Endothelial cell of umbilical vein (primary cell): ENCODE results near the gene USH1G. TPM values are rescaled to one million over a fixed set of nuclear protein-coding genes. Genes with fewer than 3 reads are reported as not detected.

Source experiments
- BruUV-seq: library from RNA; stranded (reverse); fragments of 400-500 nt; replicated peaks from 2 replicates; lab custom pipeline; 2021; lab: Mats Ljungman, UMichigan
- CTCF ChIA-PET: fragments of 300-600, 350-600 bp; sonication (Branson Sonifier 250); formaldehyde crosslinking; loops from one replicate; lab custom pipeline; 2021; ENCODE audit warnings: antibody characterized with exemption, inconsistent platforms; lab: Charles Lee
- POLR2A ChIA-PET: fragments of 300-600, 350-600 bp; sonication (Branson Sonifier 250); formaldehyde crosslinking; loops from one replicate; lab custom pipeline; 2021; ENCODE audit warnings: antibody characterized with exemption, inconsistent platforms; lab: Charles Lee
- DNase-seq: peaks from one replicate; pipeline ENCODE4 v3.0.0-alpha.2; 2011; ENCODE audit warnings: low read depth, low spot score
- FAIRE-seq: peaks from 2 replicates; lab custom pipeline; 2011; peaks lifted over from hg19 to GRCh38; lab: Jason Lieb, UNC
- H2AFZ ChIP-seq: 2 replicates; pipeline ENCODE4 v1.6.0; 2012; ENCODE audit warnings: low read depth, low read length, control low read depth, inconsistent platforms
- H3K27ac ChIP-seq: 2 replicates; pipeline ENCODE4 v1.5.1; 2011; ENCODE audit warnings: low read depth, mild to moderate bottlenecking, control low read depth, low read length, moderate library complexity; ENCODE audit not compliant: insufficient read depth
- H3K27me3 ChIP-seq, 2 experiments: 2 replicates each; pipeline versions ENCODE4 v1.6.0 to v1.6.1; 2011; ENCODE audit warnings: low read length in 2 of 2, mixed read lengths in 1 of 2; ENCODE audit not compliant: control insufficient read depth in 2 of 2, insufficient read depth in 2 of 2
- H3K36me3 ChIP-seq, 2 experiments: 2 replicates in 1 of 2; 3 replicates in 1 of 2; pipeline ENCODE4 v1.5.1; 2011; ENCODE audit warnings: low read length in 2 of 2, mild to moderate bottlenecking in 1 of 2, moderate library complexity in 1 of 2; ENCODE audit not compliant: control insufficient read depth in 2 of 2, insufficient read depth in 2 of 2; ENCODE audit errors: extremely low read depth in 1 of 2
- H3K4me1 ChIP-seq: 3 replicates; pipeline ENCODE4 v1.5.1; 2011; ENCODE audit warnings: mild to moderate bottlenecking, low read length; ENCODE audit not compliant: control insufficient read depth, insufficient read depth; ENCODE audit errors: extremely low read depth
- H3K4me2 ChIP-seq: 2 replicates; pipeline ENCODE4 v1.6.1; 2011; ENCODE audit warnings: low read length, control low read depth, mixed read lengths; ENCODE audit not compliant: insufficient read depth
- H3K4me3 ChIP-seq, 3 experiments: fragments of 200-600 bp in 1 of 3; sonication (generic), shearing (Covaris generic) in 1 of 3; replicated peaks in 1 of 3; 2 replicates each; pipeline ENCODE4 v1.5.1; 2011 to 2016; ENCODE audit warnings: control low read depth in 3 of 3, low read length in 3 of 3, mild to moderate bottlenecking in 2 of 3, inconsistent platforms in 1 of 3, low read depth in 1 of 3, moderate library complexity in 1 of 3; ENCODE audit not compliant: insufficient read depth in 1 of 3
- H3K79me2 ChIP-seq: 2 replicates; pipeline ENCODE4 v1.6.0; 2012; ENCODE audit warnings: low read length, inconsistent platforms; ENCODE audit not compliant: control insufficient read depth, insufficient read depth
- H3K9ac ChIP-seq: replicated peaks from 2 replicates; pipeline ENCODE3; 2011; ENCODE audit warnings: low read length, control low read depth; ENCODE audit not compliant: insufficient read depth; ENCODE audit errors: extremely low read depth
- H3K9me1 ChIP-seq: replicated peaks from 3 replicates; pipeline ENCODE4 v1.6.0; 2011; ENCODE audit warnings: mild to moderate bottlenecking, low read length; ENCODE audit not compliant: control insufficient read depth, insufficient read depth; ENCODE audit errors: extremely low read depth
- H3K9me3 ChIP-seq: replicated peaks from 2 replicates; pipeline ENCODE4 v1.5.1; 2012; ENCODE audit warnings: low read length, inconsistent platforms; ENCODE audit not compliant: control insufficient read depth, insufficient read depth
- H4K20me1 ChIP-seq: replicated peaks from 2 replicates; pipeline ENCODE3; 2011; ENCODE audit warnings: mild to moderate bottlenecking, low read length; ENCODE audit not compliant: control insufficient read depth, insufficient read depth; ENCODE audit errors: extremely low read depth
- EZH2 ChIP-seq: IDR thresholded peaks from 2 replicates; pipeline ENCODE4 v1.6.1; 2012; ENCODE audit warnings: borderline replicate concordance, low read depth, mild to moderate bottlenecking, moderate library complexity, low read length, inconsistent platforms; ENCODE audit not compliant: severe bottlenecking
- FOS ChIP-seq: IDR thresholded peaks from 2 replicates; pipeline ENCODE4 v1.6.1; 2011; ENCODE audit warnings: mild to moderate bottlenecking, low read length, moderate library complexity, borderline replicate concordance; ENCODE audit not compliant: insufficient read depth
- POLR2A ChIP-seq: IDR thresholded peaks from 2 replicates; pipeline ENCODE4 v1.6.1; 2012; ENCODE audit warnings: low read depth, mild to moderate bottlenecking, control low read depth, low read length
- POLR2AphosphoS5 ChIP-seq: IDR thresholded peaks from 2 replicates; pipeline ENCODE4 v1.6.1; 2012; ENCODE audit warnings: low read depth, mild to moderate bottlenecking, control low read depth, low read length, moderate library complexity; ENCODE audit not compliant: insufficient read depth
- dilution Hi-C: fragments of 300-500 bp; cut with MboI; formaldehyde crosslinking; loops from one replicate; pipeline ENCODE4 v1.15.0; 2019; ENCODE audit warnings: low sequenced_read_pairs; ENCODE audit not compliant: extremely low pct_ligation_motif_present
- intact Hi-C: fragments of 100-400 bp; cut with micrococcal nuclease; formaldehyde crosslinking; loops from one replicate; pipeline ENCODE4 v1.10.0; 2022
- polyA plus RNA-seq, 4 experiments: library from polyadenylated mRNA; depleted of rRNA in 3 of 4; stranded (reverse) in 3 of 4; unstranded in 1 of 4; fragments of >200 nt; gene quantifications; 2 replicates each; pipeline versions ENCODE4 v1.2.1 to v1.2.3, GENCODE V29; 2011 to 2012; ENCODE audit warnings: missing spikeins in 1 of 4
- total RNA-seq: library from RNA; stranded (reverse); gene quantifications from 2 replicates; pipeline ENCODE4 v1.2.3, GENCODE V29; 2021
- TF ChIP-seq, protein P1 (sequence below): IDR thresholded peaks from 2 replicates; pipeline ENCODE4 v1.6.1; 2011; ENCODE audit not compliant: insufficient read depth, insufficient read length

The USH1G gene
- total and polyA plus RNA-seq, 2 donors (not counting 3 experiments of a cell fraction or from before 2014, with no cell fraction given): not detected

DNA sequence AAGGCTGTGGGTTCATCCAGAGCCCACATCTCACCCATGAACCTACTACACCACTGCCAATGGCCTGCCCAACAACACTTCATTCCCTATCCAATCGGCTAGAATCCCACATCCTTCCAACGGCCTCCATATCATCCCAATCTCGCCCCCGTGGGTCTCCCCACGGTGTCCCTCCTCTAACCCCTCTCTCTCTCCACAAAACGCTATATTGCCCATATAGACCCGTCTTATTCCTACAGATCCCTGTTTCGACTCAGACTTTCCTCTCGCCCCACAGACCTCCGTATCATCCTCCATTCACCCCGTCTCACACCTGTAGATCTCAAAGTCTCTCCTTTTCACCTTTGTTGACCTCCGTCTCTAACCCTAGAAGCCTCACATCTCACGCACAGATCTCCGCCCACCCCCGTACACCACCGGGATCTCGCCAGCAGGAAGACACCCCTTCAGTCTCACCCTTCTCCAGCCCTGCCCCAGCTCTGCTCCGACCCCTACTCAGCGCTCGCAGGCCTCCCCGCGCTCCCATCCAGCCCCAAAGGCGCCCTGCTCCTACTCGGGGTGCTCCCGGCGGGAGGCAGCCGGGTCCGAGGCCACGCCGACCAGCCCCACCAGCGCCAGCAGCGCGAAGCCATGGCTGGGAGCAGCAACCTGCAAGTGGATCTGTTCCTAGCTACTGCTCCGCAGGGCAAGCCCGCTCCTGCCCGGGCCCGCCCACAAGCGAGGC, 50.6 kb downstream of the USH1G start, which contains the start of gene FDXR:
Gene FDXR, minus strand, starts transcription at position 682 of the 724 bp plus-strand sequence. Its CDS starts 50 bp downstream, at position 632.
- BruUV-seq: no TSS peak
- FAIRE-seq (no peak), DNase-seq (no peak)
- Histone ChIP-seq H3K27me3 (no peaks in the 10 kb centered on the region), H3K9me1 (no peaks in the 10 kb centered on the region), H3K9ac (peak within 1 kb of the TSS; percentile 91), H3K4me1 (peaks cover 26% of the 10 kb centered on the region), H4K20me1 (no peaks in the 10 kb centered on the region), H2AFZ (peak within 1 kb of the TSS; percentile 83), H3K27ac (peak within 1 kb of the TSS; percentile 75), H3K4me3 (peak within 1 kb of the TSS; percentile 67 to 83 (median 71)), H3K79me2 (no peaks in the 10 kb centered on the region), H3K36me3 (no peaks in the 10 kb centered on the region), H3K9me3 (no peaks in the 10 kb centered on the region), H3K4me2 (peak within 1 kb of the TSS; percentile 84)
- intact Hi-C loops (loop anchor here (1.0 to 5.0 kb wide), 2 partner anchors 95 to 124 kb away; partner anchors contain the start of genes NAT9 and NHERF1), dilution Hi-C loops (no loop called here)
- ChIA-PET CTCF (interaction anchor here (0.8 to 2.4 kb wide), 11 partner anchors 10 to 215 kb away, joined by 3 to 29 read pairs (median 6); partner anchors contain the start of gene FADS6), POLR2A (interaction anchor here (0.6 to 1.5 kb wide), 16 partner anchors 9 to 509 kb away, joined by 3 to 8 read pairs (median 4); partner anchors contain the start of genes HID1, MRPL58 and NAT9)
- TF ChIP-seq POLR2AphosphoS5: peak; percentile 97
- TF ChIP-seq POLR2A: peak; percentile 91
- TF ChIP-seq EZH2: no peak
- TF ChIP-seq, protein P1, sequence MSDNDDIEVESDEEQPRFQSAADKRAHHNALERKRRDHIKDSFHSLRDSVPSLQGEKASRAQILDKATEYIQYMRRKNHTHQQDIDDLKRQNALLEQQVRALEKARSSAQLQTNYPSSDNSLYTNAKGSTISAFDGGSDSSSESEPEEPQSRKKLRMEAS: no peak
- no peak for TF ChIP-seq FOS
